ENCODE results near the gene SLC30A2. TPM values are rescaled to one million over a fixed set of nuclear protein-coding genes. Genes with fewer than 3 reads are reported as not detected.

SLC30A2 gene
- total and polyA plus RNA-seq, 2 of the 13 experiments (the other 11 are each of a cell fraction or from before 2014, with no cell fraction given) = not detected

GRCh38 chr1:26009796-26010447, 36.0 kb downstream of the SLC30A2 start:
- 51% methylated on average over 6 of the region's 6 CpGs for WGBS (ENCODE audit: low lambda C conversion rate)
- POLR2A ChIA-PET = no interaction called here
- TF ChIP-seq ZBTB21 (CRISPR knock-in tag; IDR thresholded peaks at IDR 0.05) = no peak
- TF ChIP-seq SMC3 (IDR thresholded peaks at IDR 0.05; ENCODE audit: low read length) = peak; percentile 26; the same call in 1 of the 2 replicates
- TF ChIP-seq CTCF (CRISPR knock-in tag; IDR thresholded peaks at IDR 0.05) = peak; percentile 43
- TF ChIP-seq STAG1 (CRISPR knock-in tag; IDR thresholded peaks at IDR 0.05) = peak; percentile 55
- peak; percentile 18; the same call in 1 of the 2 replicates for TF ChIP-seq ZNF574 (CRISPR knock-in tag; IDR thresholded peaks at IDR 0.05)
- no peak for TF ChIP-seq MBD4 (IDR thresholded peaks at IDR 0.05; ENCODE audit: borderline replicate concordance, low read length)
- TF ChIP-seq ZNF354B (CRISPR knock-in tag; IDR thresholded peaks at IDR 0.05) = no peak
- no peak for TF ChIP-seq KAT7 (CRISPR knock-in tag; IDR thresholded peaks at IDR 0.05; ENCODE audit: borderline replicate concordance)
- TF ChIP-seq GABPA (IDR thresholded peaks at IDR 0.05; ENCODE audit: low read depth, low read length) = no peak
- 0 out of 2 replicates have a peak, but pooled peaks have one; percentile 31 for TF ChIP-seq GABPA (CRISPR knock-in tag; IDR thresholded peaks at IDR 0.05; ENCODE audit: low read depth)
- TF ChIP-seq ZNF547 (CRISPR knock-in tag; IDR thresholded peaks at IDR 0.05) = no peak
- TF ChIP-seq ETV5 (CRISPR knock-in tag; IDR thresholded peaks at IDR 0.05; ENCODE audit: borderline replicate concordance) = peak; percentile 72
- no peak for TF ChIP-seq NR1H2 (CRISPR knock-in tag; IDR thresholded peaks at IDR 0.05; ENCODE audit: borderline replicate concordance, low read depth)
- no peaks in the 10 kb centered on the region for H3K79me2 ChIP-seq (ENCODE audit: insufficient read depth, low read length)
- H3K27me3 ChIP-seq (ENCODE audit: control insufficient read depth in 1 of 2, insufficient read depth in 2 of 2, low read length in 2 of 2) = peaks cover 3 to 11% of the 10 kb centered on the region in 2 experiments; a peak in 4 of 5 replicates
- H3K27ac ChIP-seq (ENCODE audit: extremely low read length, insufficient read depth, low read length) = no peak overlapping the region
- no peak overlapping the region for H2AFZ ChIP-seq (ENCODE audit: low read length)
- no peaks in the 10 kb centered on the region for H4K20me1 ChIP-seq (ENCODE audit: insufficient read depth, low read length)
- intact Hi-C loops (cut with micrococcal nuclease; ENCODE audit: unreplicated experiment) = no loop called here
- H3K4me3 ChIP-seq (replicated peaks in 1 of 3; ENCODE audit: insufficient read depth in 1 of 3, low read depth in 2 of 3, low read length in 3 of 3) = no peak overlapping the region
- no peaks in the 10 kb centered on the region for H3K36me3 ChIP-seq (replicated peaks in 1 of 2; ENCODE audit: control insufficient read depth in 1 of 2, insufficient read depth in 2 of 2, low read length in 2 of 2)
- ATAC-seq = peak; percentile 79
- CTCF ChIA-PET (ENCODE audit: low intra/inter-chr PET ratio, low total read pairs) = interaction anchor here (2.0 kb wide), 1 partner anchor 114 kb away, joined by 17 read pairs; no protein-coding TSS in a partner anchor
- no peaks in the 10 kb centered on the region for H3K9me3 ChIP-seq (ENCODE audit: low read length)
- peak; percentile 60 for FAIRE-seq
- in situ Hi-C loops (cut with HindIII; ENCODE audit: extremely low pct_ligation_motif_present, low pct_unique_long_range_greater_than_20kb) = no loop called here
- H3K4me1 ChIP-seq (ENCODE audit: insufficient read depth, low read length) = peaks cover 24% of the 10 kb centered on the region
- peak; percentile 52 for DNase-seq (ENCODE audit: low spot score)
- no peak overlapping the region for H3K9ac ChIP-seq (ENCODE audit: insufficient read depth, low read depth, low read length)
- H3K4me2 ChIP-seq (ENCODE audit: low read depth, low read length) = no peak overlapping the region
- BruUV-seq (replicated peaks) = no TSS peak
